Natural killer cell (primary cell): ENCODE measurements around the gene OR2L5. TPM values are rescaled to one million over a fixed set of nuclear protein-coding genes. Genes with fewer than 3 reads are reported as not detected.

Experiments used
- ATAC-seq, 3 donors: fragments of 150-1000 bp in 2 of 3; fragments of 200-7000 bp in 1 of 3; cut with Tn5 transposase; 1 replicate in 1 of 3; 2 replicates in 2 of 3; pipeline ENCODE4 v1.10.0; 2021; ENCODE audit warnings: mild to moderate bottlenecking in 2 of 3, moderate library complexity in 2 of 3
- DNase-seq, 2 donors: peaks; one replicate each; pipeline versions ENCODE4 v3.0.0 to v3.0.0-alpha.2; 2013 to 2021; ENCODE audit warnings: mixed read lengths in 1 of 2
- H3K27ac ChIP-seq: one replicate; pipeline ENCODE4 v1.5.1; 2013; ENCODE audit warnings: mild to moderate bottlenecking, low read length
- H3K27me3 ChIP-seq: one replicate; pipeline ENCODE4 v1.6.1; 2013; ENCODE audit warnings: low read length; ENCODE audit not compliant: control insufficient read depth, insufficient read depth
- H3K36me3 ChIP-seq: one replicate; pipeline ENCODE4 v1.6.1; 2013; ENCODE audit warnings: low read length; ENCODE audit not compliant: control insufficient read depth, insufficient read depth
- H3K4me1 ChIP-seq: one replicate; pipeline ENCODE4 v1.6.1; 2013; ENCODE audit warnings: low read length; ENCODE audit not compliant: control insufficient read depth, insufficient read depth
- H3K4me3 ChIP-seq: one replicate; pipeline ENCODE4 v1.5.1; 2013; ENCODE audit warnings: low read length
- H3K9me3 ChIP-seq: one replicate; pipeline ENCODE4 v1.6.1; 2013; ENCODE audit warnings: low read length; ENCODE audit not compliant: control insufficient read depth, insufficient read depth
- H3K27ac Mint-ChIP-seq, 2 donors: one replicate each; pipeline ENCODE4 v1.8.0; 2022; ENCODE audit warnings: mild to moderate bottlenecking in 2 of 2, mixed read lengths in 2 of 2, moderate library complexity in 1 of 2
- H3K27me3 Mint-ChIP-seq, 2 donors: one replicate each; pipeline ENCODE4 v1.8.0; 2022; ENCODE audit warnings: low read depth in 2 of 2, mixed read lengths in 2 of 2
- H3K36me3 Mint-ChIP-seq: one replicate; pipeline ENCODE4 v1.8.0; 2022; ENCODE audit warnings: mixed read lengths
- H3K4me1 Mint-ChIP-seq, 2 donors: one replicate each; pipeline ENCODE4 v1.8.0; 2022; ENCODE audit warnings: mixed read lengths in 2 of 2
- H3K4me3 Mint-ChIP-seq: one replicate; pipeline ENCODE4 v1.8.0; 2022; ENCODE audit warnings: mild to moderate bottlenecking, moderate library complexity, mixed read lengths
- H3K9me3 Mint-ChIP-seq, 2 donors: one replicate each; pipeline ENCODE4 v1.8.0; 2022; ENCODE audit warnings: mixed read lengths in 2 of 2
- WGBS: methylation state at CpG from one replicate; pipeline ENCODE4 v1.1.7; 2013; ENCODE audit warnings: missing lambda C conversion rate; ENCODE audit not compliant: insufficient coverage; 5-methylcytosine and 5-hydroxymethylcytosine counted together
- intact Hi-C: fragments of 100-400 bp; cut with micrococcal nuclease; formaldehyde crosslinking; loops from one replicate; pipeline ENCODE4 v1.14.2; 2022
- total RNA-seq, 4 donors: library from RNA; stranded (reverse); fragments of 120-200 nt in 1 of 4; gene quantifications; one replicate each; pipeline versions ENCODE4 v1.2.3 to v1.2.4, GENCODE V29; 2013 to 2022
- TF ChIP-seq, protein P1 (sequence below): fragments of 200-600 bp; IDR thresholded peaks from one replicate; pipeline ENCODE4 v1.8.0; 2022; ENCODE audit warnings: antibody characterized with exemption

The OR2L5 gene
- total RNA-seq, 3 donors from 2014 or later (not counting 1 experiment from before 2014, with no cell fraction given): not detected

DNA sequence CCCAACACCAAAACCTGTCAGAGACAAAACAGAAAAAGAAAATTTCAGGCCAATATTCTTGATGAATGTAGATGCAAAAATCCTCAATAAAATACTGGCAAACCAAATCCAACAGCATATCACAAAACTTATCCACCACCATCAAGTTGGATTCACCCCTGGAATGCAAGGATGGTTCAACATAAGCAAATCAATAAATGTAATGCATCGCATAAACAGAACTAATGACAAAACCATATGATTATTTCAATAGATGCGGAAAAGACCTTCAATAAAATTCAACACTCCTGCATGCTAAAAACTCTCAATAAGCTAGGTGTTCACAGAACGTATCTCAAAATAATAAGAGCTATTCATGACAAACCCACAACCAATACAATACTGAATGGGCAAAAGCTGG, 3.8 kb upstream of the OR2L5 start:
- H3K9me3 Mint-ChIP-seq: peaks cover 18 to 26% of the 10 kb centered on the region in 2 donors
- ATAC-seq: no peak
- no peaks in the 10 kb centered on the region for H3K4me1 Mint-ChIP-seq
- no peaks in the 10 kb centered on the region for H3K27me3 Mint-ChIP-seq
- intact Hi-C loops: no loop called here
- Histone ChIP-seq H3K9me3 (peaks cover 2% of the 10 kb centered on the region), H3K36me3 (no peaks in the 10 kb centered on the region), H3K27me3 (no peaks in the 10 kb centered on the region), H3K4me1 (no peaks in the 10 kb centered on the region), H3K27ac (no peak overlapping the region), H3K4me3 (no peak overlapping the region)
- H3K36me3 Mint-ChIP-seq: peaks cover 24% of the 10 kb centered on the region
- no peak overlapping the region for H3K27ac Mint-ChIP-seq
- DNase-seq: no peak
- WGBS: 93% methylated on average over 3 of the region's 3 CpGs
- H3K4me3 Mint-ChIP-seq: no peak overlapping the region
- TF ChIP-seq, protein P1, sequence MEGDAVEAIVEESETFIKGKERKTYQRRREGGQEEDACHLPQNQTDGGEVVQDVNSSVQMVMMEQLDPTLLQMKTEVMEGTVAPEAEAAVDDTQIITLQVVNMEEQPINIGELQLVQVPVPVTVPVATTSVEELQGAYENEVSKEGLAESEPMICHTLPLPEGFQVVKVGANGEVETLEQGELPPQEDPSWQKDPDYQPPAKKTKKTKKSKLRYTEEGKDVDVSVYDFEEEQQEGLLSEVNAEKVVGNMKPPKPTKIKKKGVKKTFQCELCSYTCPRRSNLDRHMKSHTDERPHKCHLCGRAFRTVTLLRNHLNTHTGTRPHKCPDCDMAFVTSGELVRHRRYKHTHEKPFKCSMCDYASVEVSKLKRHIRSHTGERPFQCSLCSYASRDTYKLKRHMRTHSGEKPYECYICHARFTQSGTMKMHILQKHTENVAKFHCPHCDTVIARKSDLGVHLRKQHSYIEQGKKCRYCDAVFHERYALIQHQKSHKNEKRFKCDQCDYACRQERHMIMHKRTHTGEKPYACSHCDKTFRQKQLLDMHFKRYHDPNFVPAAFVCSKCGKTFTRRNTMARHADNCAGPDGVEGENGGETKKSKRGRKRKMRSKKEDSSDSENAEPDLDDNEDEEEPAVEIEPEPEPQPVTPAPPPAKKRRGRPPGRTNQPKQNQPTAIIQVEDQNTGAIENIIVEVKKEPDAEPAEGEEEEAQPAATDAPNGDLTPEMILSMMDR: no peak

DNA sequence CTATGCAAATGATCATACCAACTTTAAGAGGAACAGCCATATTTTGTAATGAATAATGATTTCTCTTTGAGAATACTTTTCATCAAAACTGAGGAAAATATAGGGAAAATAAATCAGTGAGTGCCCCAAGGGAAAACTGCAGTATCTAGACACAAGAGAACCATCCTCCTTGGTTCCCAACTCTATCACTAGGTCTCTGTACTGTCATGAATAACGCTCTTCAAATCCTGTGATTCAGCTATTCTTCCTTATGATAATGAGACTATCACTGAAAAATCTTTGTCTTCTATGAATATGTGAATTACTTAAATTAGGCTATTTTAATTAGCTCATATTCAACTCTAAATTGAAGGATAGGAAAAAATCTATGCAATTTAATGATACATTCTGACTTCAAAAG, 2.3 kb downstream of the OR2L5 start:
- Histone ChIP-seq H3K27me3 (no peaks in the 10 kb centered on the region), H3K4me1 (no peaks in the 10 kb centered on the region), H3K36me3 (no peaks in the 10 kb centered on the region), H3K4me3 (no peak overlapping the region), H3K27ac (no peak overlapping the region), H3K9me3 (peaks cover 2% of the 10 kb centered on the region)
- ATAC-seq (no peak), DNase-seq (no peak)
- intact Hi-C loops: no loop called here
- TF ChIP-seq, protein P1: no peak
- Mint-ChIP-seq H3K9me3 (peaks cover 7 to 14% of the 10 kb centered on the region in 2 donors), H3K36me3 (peaks cover 8% of the 10 kb centered on the region), H3K27me3 (no peaks in the 10 kb centered on the region), H3K4me1 (no peaks in the 10 kb centered on the region), H3K27ac (no peak overlapping the region), H3K4me3 (no peak overlapping the region)
- WGBS: 80% methylated on average over 1 of the region's 1 CpG

DNA sequence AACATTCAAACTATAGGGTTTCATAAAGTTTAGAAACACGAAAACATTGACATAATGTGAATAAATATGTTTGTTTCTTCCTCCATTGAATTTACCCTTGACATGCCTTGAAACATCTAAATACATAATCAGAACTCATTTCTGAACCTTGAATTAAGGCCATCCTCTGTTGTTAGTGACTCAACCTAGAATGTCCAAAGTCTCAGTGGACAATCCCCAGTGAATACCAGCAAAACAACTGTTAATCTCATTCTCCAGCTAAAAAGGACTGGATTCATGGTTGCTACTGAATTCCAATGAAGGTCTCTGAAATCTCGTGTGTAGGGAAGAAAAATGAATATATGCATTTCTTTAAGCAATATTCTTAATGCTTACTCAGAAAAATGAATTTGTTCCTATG, 16.3 kb downstream of the OR2L5 start, which contains the start of gene OR2L2:
Gene OR2L2 (plus strand): TSS at position 301 of the 400 bp plus-strand sequence. CDS start 8,198 bp downstream, outside the sequence.
- Mint-ChIP-seq H3K27ac (no peak within 1 kb of the TSS), H3K27me3 (no peaks in the 10 kb centered on the region)
- no peaks in the 10 kb centered on the region for H3K36me3 ChIP-seq

More for the DNA sequence above, 16.3 kb downstream of the OR2L5 start, which contains the start of gene OR2L2:
- no peak for DNase-seq
- Histone ChIP-seq H3K4me1 (no peaks in the 10 kb centered on the region), H3K27ac (no peak within 1 kb of the TSS), H3K27me3 (no peaks in the 10 kb centered on the region), H3K9me3 (peaks cover 11% of the 10 kb centered on the region), H3K4me3 (no peak within 1 kb of the TSS)
- TF ChIP-seq, protein P1: no peak
- WGBS: no CpG with 5 or more reads among the region's 2 CpGs
- ATAC-seq: no peak
- intact Hi-C loops: no loop called here
- peaks cover 12 to 13% of the 10 kb centered on the region in 2 donors for H3K9me3 Mint-ChIP-seq
- no peaks in the 10 kb centered on the region for H3K36me3 Mint-ChIP-seq
- no peaks in the 10 kb centered on the region for H3K4me1 Mint-ChIP-seq
- no peak within 1 kb of the TSS for H3K4me3 Mint-ChIP-seq
